BJ (cell line): ENCODE measurements around the gene CD63. TPM values are rescaled to one million over a fixed set of nuclear protein-coding genes. Genes with fewer than 3 reads are reported as not detected.

ENCODE experiments used
- CTCF ChIA-PET: fragments of 350-600 bp; formaldehyde crosslinking; extraction: SDS; loops from one replicate; lab custom pipeline; 2021; ENCODE audit warnings: antibody characterized with exemption, inconsistent platforms; lab: Yijun Ruan, JAX
- POLR2A ChIA-PET: fragments of 300-600 bp; sonication (Branson Sonifier 250); formaldehyde crosslinking; extraction: SDS; loops from one replicate; lab custom pipeline; 2021; ENCODE audit warnings: antibody characterized with exemption; lab: Charles Lee
- DNase-seq: peaks from one replicate; pipeline ENCODE4 v3.0.0-alpha.2; 2011; ENCODE audit warnings: low read depth
- H3K27me3 ChIP-seq: 2 replicates; pipeline ENCODE4 v1.6.0; 2011; ENCODE audit warnings: low read length; ENCODE audit not compliant: control insufficient read depth, insufficient read depth
- H3K36me3 ChIP-seq: 2 replicates; pipeline ENCODE4 v1.5.1; 2011; ENCODE audit warnings: low read length; ENCODE audit not compliant: control insufficient read depth, insufficient read depth
- H3K4me3 ChIP-seq: 2 replicates; pipeline ENCODE4 v1.5.1; 2011; ENCODE audit warnings: low read depth, mild to moderate bottlenecking, control low read depth, low read length
- CTCF ChIP-seq: IDR thresholded peaks from 2 replicates; pipeline ENCODE4 v1.5.1; 2011; ENCODE audit warnings: low read depth, mild to moderate bottlenecking, control low read depth, inconsistent platforms, low read length, moderate library complexity; ENCODE audit not compliant: insufficient read depth
- polyA plus RNA-seq: library from polyadenylated mRNA; depleted of rRNA; stranded (reverse); fragments of >200 nt; gene quantifications from 2 replicates; pipeline ENCODE4 v1.2.3, GENCODE V29; 2011

Gene CD63
- polyA plus RNA-seq, 1 experiment = 974 TPM

- CTCF ChIA-PET = interaction anchor here (0.9 to 1.2 kb wide), 3 partner anchors 9 to 30 kb away, joined by 3 to 4 read pairs (median 3); no protein-coding TSS in a partner anchor
- Histone ChIP-seq H3K36me3 (no peaks in the 10 kb centered on the region), H3K4me3 (no peak overlapping the region), H3K27me3 (no peaks in the 10 kb centered on the region)
- DNase-seq = no peak
- no peak for TF ChIP-seq CTCF
- POLR2A ChIA-PET = no interaction called here
Observed at GRCh38 chr12:55694651-55695050, 34.2 kb downstream of the CD63 start.

- no peak for DNase-seq
- ChIA-PET CTCF (interaction anchor here (0.9 to 1.2 kb wide), 2 partner anchors 9 to 31 kb away, joined by 3 to 4 read pairs; no protein-coding TSS in a partner anchor), POLR2A (no interaction called here)
- Histone ChIP-seq H3K36me3 (no peaks in the 10 kb centered on the region), H3K27me3 (no peaks in the 10 kb centered on the region), H3K4me3 (no peak overlapping the region)
- no peak for TF ChIP-seq CTCF
Observed at GRCh38 chr12:55694188-55694515, 34.7 kb downstream of the CD63 start.

GRCh38 chr12:55693323-55694187 lies 35.3 kb downstream of the CD63 start:
- Histone ChIP-seq H3K36me3 (no peaks in the 10 kb centered on the region), H3K27me3 (no peaks in the 10 kb centered on the region), H3K4me3 (no peak overlapping the region)
- POLR2A ChIA-PET = no interaction called here
- TF ChIP-seq CTCF = no peak
- no peak for DNase-seq
- CTCF ChIA-PET = interaction anchor here (0.7 to 1.2 kb wide), 2 partner anchors 10 to 31 kb away, joined by 3 to 4 read pairs; no protein-coding TSS in a partner anchor

- TF ChIP-seq CTCF = no peak
- CTCF ChIA-PET = interaction anchor here (0.7 kb wide), 1 partner anchor 9 kb away, joined by 4 read pairs; no protein-coding TSS in a partner anchor
- no peaks in the 10 kb centered on the region for H3K27me3 ChIP-seq
- H3K4me3 ChIP-seq = no peak overlapping the region
- H3K36me3 ChIP-seq = no peaks in the 10 kb centered on the region
- POLR2A ChIA-PET = no interaction called here
- no peak for DNase-seq
Observed at GRCh38 chr12:55692631-55693322, 36.0 kb downstream of the CD63 start.
